SH-SY5Y (cell line): ENCODE results near the gene ZBTB16.

Experiments used
- GATA2 ChIP-seq: IDR thresholded peaks from 2 replicates; pipeline ENCODE4 v1.6.1; 2011; ENCODE audit warnings: mild to moderate bottlenecking, low read depth, low read length
- GATA3 ChIP-seq: IDR thresholded peaks from 2 replicates; pipeline ENCODE4 v1.6.1; 2011; ENCODE audit warnings: low read depth, mild to moderate bottlenecking, low read length, moderate library complexity

Gene ZBTB16

GRCh38 chr11:114271316-114271715 is 211.8 kb downstream of the ZBTB16 start:
- no peak for TF ChIP-seq GATA3
- TF ChIP-seq GATA2, result no peak

- TF ChIP-seq GATA3, result no peak
- no peak for TF ChIP-seq GATA2
Measured at GRCh38 chr11:114272311-114272710, 212.8 kb downstream of the ZBTB16 start.

GRCh38 chr11:114273071-114273470 is 213.6 kb downstream of the ZBTB16 start:
- TF ChIP-seq GATA2 (no peak), GATA3 (no peak)

- no peak for TF ChIP-seq GATA2
- no peak for TF ChIP-seq GATA3
Measured at GRCh38 chr11:114273890-114274635, 214.6 kb downstream of the ZBTB16 start.

GRCh38 chr11:114274637-114275036 is 215.1 kb downstream of the ZBTB16 start:
- TF ChIP-seq GATA3 (no peak), GATA2 (no peak)

DNA sequence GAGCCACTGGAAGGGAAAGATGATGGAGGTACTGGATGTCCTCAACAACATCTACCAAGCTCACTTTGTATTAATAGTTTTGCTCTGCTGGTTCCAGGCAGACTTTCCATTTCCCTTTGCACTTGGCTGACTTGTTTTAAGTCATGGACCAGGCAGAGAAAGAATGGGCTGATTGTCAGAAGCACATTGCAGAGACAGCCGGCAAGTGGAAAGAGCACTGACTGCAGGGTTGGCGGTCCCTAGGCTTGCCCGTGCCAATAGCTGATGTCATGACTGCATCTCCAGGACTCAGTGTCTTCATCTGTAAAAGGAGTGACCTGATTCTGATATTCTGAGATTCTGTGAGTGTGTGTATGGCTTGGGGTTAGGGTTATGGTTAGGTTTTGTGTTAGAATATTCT is 215.8 kb downstream of the ZBTB16 start:
- no peak for TF ChIP-seq GATA3
- TF ChIP-seq GATA2, result no peak

DNA sequence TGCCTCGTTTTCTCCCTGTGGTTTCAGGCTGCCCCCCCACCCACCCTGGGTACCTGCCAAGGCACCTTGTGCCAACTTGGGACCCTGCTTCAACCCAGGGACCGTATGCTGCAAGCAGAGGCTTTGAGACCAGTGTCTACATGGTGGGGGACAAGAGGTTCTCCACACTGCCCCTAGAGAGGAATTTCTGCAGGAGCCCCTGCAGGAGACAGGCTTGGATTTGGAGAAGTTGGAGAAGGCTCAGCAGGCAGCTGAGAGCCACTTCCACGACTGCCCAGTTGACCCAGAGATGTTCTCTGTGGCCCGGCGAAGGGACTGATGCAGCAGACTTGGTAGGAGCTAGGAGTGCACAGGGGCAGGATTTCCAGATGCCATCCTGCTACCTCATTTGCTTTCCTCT is 216.6 kb downstream of the ZBTB16 start:
- TF ChIP-seq GATA3, result no peak

- TF ChIP-seq GATA3 (no peak), GATA2 (no peak)
Measured at GRCh38 chr11:114277637-114278341, 218.3 kb downstream of the ZBTB16 start.

DNA sequence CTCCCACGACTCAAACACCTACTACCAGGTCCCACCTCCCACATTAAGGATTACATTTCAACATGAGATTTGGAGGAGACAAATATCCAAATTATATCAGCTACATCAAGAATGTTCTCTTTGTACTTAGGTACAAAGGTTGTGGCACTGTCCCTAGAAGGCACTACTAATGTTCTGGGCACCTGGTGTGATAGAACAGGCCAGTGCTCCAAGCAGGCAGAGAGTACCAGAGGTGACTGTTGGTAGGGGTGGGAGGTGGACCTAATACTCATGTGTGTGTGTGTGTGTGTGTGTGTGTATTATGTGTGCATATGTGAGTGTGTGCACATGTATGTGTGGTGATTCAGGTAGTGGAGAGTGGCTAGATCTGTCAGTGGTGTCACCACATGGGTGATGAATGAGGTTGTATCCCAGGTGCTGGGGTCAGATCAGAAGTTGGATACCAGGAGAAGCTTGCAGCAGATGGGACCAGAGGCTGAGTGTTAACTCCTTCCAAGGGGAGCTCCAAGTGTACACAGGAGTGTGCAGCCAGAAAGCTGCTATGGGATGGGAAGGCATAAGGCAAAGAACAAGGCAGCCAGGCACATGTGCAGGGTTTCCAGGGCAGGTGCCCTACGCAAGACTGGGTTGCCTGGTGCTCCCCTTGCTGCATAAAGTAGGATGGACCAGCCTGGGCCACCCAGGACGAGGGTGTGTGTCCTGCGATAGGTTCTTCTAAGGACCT is 219.0 kb downstream of the ZBTB16 start:
- no peak for TF ChIP-seq GATA2
- no peak for TF ChIP-seq GATA3

GRCh38 chr11:114279792-114280546 is 220.5 kb downstream of the ZBTB16 start:
- TF ChIP-seq GATA2, result no peak
- TF ChIP-seq GATA3, result no peak

DNA sequence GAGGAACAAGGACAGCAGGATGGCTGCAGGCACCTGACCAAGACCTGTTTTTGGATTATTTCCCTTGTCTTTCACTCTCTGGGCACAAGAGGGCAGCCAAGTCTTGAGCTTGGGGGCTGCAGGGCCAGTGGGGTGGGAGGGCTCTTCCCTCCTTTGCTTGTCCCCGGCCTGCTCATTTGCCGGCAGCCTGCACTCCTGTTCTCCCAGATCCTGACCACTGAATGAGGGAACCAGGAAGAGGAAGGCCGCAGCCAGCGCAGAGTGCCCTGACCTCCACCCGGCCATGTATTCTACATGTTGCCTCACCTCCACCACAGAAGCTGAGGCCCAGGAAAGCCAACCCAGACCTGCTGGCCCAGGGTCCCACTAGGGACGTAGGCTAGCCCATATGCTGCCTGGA is 221.2 kb downstream of the ZBTB16 start:
- TF ChIP-seq GATA3 (no peak), GATA2 (no peak)

GRCh38 chr11:114281388-114281956 is 222.0 kb downstream of the ZBTB16 start:
- TF ChIP-seq GATA2, result no peak
- no peak for TF ChIP-seq GATA3

DNA sequence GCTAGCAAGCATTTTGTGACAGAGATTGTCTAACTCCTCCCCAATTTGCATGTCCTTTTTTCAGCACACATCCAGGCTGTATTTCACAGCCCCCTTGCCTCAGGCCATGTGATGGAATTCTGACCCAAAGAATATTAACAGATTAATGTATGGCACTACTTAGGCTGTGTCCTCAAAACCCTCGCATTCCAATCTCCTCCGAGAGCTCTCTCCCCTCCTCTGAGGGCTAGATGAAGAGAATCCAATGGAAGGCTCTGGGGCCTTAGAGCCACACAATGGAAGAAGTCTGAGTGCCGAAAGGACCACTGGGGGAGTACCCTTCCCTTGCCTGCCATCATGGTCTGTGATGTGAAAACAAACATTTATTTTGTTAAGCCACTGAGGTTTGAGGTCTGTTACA is 223.0 kb downstream of the ZBTB16 start:
- TF ChIP-seq GATA3 (no peak), GATA2 (no peak)

DNA sequence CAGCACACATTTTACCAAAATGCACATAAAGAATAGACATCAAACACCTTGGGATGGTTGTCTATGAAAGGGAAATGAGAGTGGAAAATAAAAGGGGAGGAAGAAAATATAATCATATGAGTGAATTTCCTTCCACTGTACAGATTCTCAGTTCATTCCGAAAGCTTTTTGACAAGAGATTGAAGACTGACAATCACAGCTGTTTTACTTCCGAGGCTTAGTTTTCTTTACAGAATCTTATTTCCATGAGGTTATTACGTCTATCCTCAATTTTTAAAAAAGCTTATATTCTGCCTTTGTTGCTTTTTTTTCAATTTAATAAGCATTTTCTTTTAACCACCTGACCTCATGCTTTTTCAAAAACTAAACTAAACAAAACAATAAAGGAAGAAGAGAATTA is 223.9 kb downstream of the ZBTB16 start:
- TF ChIP-seq GATA2, result no peak
- no peak for TF ChIP-seq GATA3
